SK-N-SH treated with all-trans-retinoic acid at 6 μM for 48 hours (cell line): ENCODE results near the gene TNS4.
A peak's percentile ranks its signal among the peaks of the same experiment; 100 is the strongest.

Experiments used
- ATAC-seq: fragments of 200-7000 bp; cut with Tn5 transposase; 3 replicates; pipeline ENCODE4 v1.9.1; 2020; ENCODE audit warnings: mild to moderate bottlenecking, moderate library complexity
- ARNTL ChIP-seq: fragments of 450-650 bp; formaldehyde crosslinking; IDR thresholded peaks from 2 replicates; pipeline ENCODE4 v1.5.0; 2020; ENCODE audit warnings: low read depth, mild to moderate bottlenecking, moderate library complexity, borderline replicate concordance
- CSDC2 ChIP-seq: fragments of 250-450 bp; sonication (Bioruptor Pico); IDR thresholded peaks from 2 replicates; pipeline ENCODE4 v1.5.0; 2020; ENCODE audit warnings: mild to moderate bottlenecking, moderate library complexity
- ESRRG ChIP-seq: fragments of 250-450 bp; sonication (Bioruptor Pico); IDR thresholded peaks from 2 replicates; pipeline ENCODE4 v1.6.1; 2021; ENCODE audit warnings: mild to moderate bottlenecking
- GLIS3 ChIP-seq: fragments of 250-450 bp; sonication (Bioruptor Pico); IDR thresholded peaks from 2 replicates; pipeline ENCODE4 v1.5.0; 2020; ENCODE audit warnings: mild to moderate bottlenecking, moderate library complexity
- ISL1 ChIP-seq: fragments of 250-450 bp; sonication (Bioruptor Pico); IDR thresholded peaks from 2 replicates; pipeline ENCODE4 v2.1.2; 2022; ENCODE audit warnings: mild to moderate bottlenecking, moderate library complexity
- PPARA ChIP-seq: fragments of 250-450 bp; sonication (Bioruptor Pico); IDR thresholded peaks from 2 replicates; pipeline ENCODE4 v1.5.0; 2020; ENCODE audit warnings: mild to moderate bottlenecking, borderline replicate concordance
- RARB ChIP-seq: fragments of 250-450 bp; sonication (Bioruptor Pico); IDR thresholded peaks from 2 replicates; pipeline ENCODE4 v1.8.0; 2021; ENCODE audit warnings: mild to moderate bottlenecking, moderate library complexity
- SNAI2 ChIP-seq: fragments of 250-450 bp; sonication (Bioruptor Pico); IDR thresholded peaks from 2 replicates; pipeline ENCODE4 v1.5.0; 2020; ENCODE audit warnings: mild to moderate bottlenecking, moderate library complexity
- TCF4 ChIP-seq: fragments of 250-450 bp; sonication (Bioruptor Pico); IDR thresholded peaks from 2 replicates; pipeline ENCODE4 v1.8.0; 2021; ENCODE audit warnings: mild to moderate bottlenecking, moderate library complexity, borderline replicate concordance
- ZC3H10 ChIP-seq: fragments of 250-450 bp; sonication (Bioruptor Pico); IDR thresholded peaks from 2 replicates; pipeline ENCODE4 v1.5.1; 2021; ENCODE audit warnings: mild to moderate bottlenecking, moderate library complexity
- ZFP3 ChIP-seq: fragments of 250-450 bp; sonication (Bioruptor Pico); IDR thresholded peaks from 2 replicates; pipeline ENCODE4 v1.5.0; 2020; ENCODE audit warnings: mild to moderate bottlenecking, moderate library complexity
- ZFP30 ChIP-seq: fragments of 450-650 bp; formaldehyde crosslinking; IDR thresholded peaks from 2 replicates; pipeline ENCODE4 v1.5.0; 2022; ENCODE audit warnings: mild to moderate bottlenecking, moderate library complexity
- ZNF70 ChIP-seq: fragments of 450-650 bp; formaldehyde crosslinking; IDR thresholded peaks from 2 replicates; pipeline ENCODE4 v1.5.0; 2020; ENCODE audit warnings: mild to moderate bottlenecking, moderate library complexity
- ZNF8 ChIP-seq: fragments of 450-650 bp; formaldehyde crosslinking; IDR thresholded peaks from 2 replicates; pipeline ENCODE4 v1.5.0; 2020; ENCODE audit warnings: mild to moderate bottlenecking, moderate library complexity
- TF ChIP-seq, protein P1 (sequence below): fragments of 250-450 bp; sonication (Bioruptor Pico); IDR thresholded peaks from 2 replicates; pipeline ENCODE4 v1.8.0; 2021; ENCODE audit warnings: low read depth, mild to moderate bottlenecking, moderate library complexity, borderline replicate concordance
- TF ChIP-seq, protein P2 (sequence below): fragments of 250-450 bp; sonication (Bioruptor Pico); IDR thresholded peaks from 2 replicates; pipeline ENCODE4 v1.5.1; 2020; ENCODE audit warnings: low read depth, mild to moderate bottlenecking, moderate library complexity
- TF ChIP-seq, protein P3 (sequence below): fragments of 250-450 bp; sonication (Bioruptor Pico); IDR thresholded peaks from 2 replicates; pipeline ENCODE4 v1.5.1; 2021; ENCODE audit warnings: mild to moderate bottlenecking, moderate library complexity
- TF ChIP-seq, protein P4 (sequence below): fragments of 250-450 bp; sonication (Bioruptor Pico); IDR thresholded peaks from 2 replicates; pipeline ENCODE4 v1.8.0; 2020; ENCODE audit warnings: mild to moderate bottlenecking, moderate library complexity, borderline replicate concordance

TNS4 gene

DNA sequence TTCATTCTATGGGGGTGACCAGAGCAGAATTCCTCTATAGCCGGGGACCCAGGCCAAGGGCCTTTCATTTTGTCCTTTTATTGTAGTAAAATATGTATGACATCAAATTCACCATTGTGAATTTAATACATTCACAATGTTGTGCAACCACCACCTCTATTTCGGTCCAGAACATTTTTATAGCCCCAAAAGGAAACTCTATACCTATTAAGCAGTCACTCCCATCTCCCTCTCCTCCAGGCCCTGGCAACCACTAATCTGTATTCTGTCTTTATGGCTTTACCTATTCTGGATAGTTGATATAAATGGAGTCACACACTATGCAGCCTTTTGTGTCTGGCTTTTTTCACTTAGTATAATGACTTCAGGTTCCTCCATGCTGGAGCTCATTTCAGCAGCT lies 9.7 kb upstream of the TNS4 start:
- TF ChIP-seq, protein P1, sequence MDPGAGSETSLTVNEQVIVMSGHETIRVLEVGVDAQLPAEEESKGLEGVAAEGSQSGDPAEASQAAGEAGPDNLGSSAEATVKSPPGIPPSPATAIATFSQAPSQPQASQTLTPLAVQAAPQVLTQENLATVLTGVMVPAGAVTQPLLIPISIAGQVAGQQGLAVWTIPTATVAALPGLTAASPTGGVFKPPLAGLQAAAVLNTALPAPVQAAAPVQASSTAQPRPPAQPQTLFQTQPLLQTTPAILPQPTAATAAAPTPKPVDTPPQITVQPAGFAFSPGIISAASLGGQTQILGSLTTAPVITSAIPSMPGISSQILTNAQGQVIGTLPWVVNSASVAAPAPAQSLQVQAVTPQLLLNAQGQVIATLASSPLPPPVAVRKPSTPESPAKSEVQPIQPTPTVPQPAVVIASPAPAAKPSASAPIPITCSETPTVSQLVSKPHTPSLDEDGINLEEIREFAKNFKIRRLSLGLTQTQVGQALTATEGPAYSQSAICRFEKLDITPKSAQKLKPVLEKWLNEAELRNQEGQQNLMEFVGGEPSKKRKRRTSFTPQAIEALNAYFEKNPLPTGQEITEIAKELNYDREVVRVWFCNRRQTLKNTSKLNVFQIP (CRISPR knock-in tag), result no peak
- TF ChIP-seq, protein P2, sequence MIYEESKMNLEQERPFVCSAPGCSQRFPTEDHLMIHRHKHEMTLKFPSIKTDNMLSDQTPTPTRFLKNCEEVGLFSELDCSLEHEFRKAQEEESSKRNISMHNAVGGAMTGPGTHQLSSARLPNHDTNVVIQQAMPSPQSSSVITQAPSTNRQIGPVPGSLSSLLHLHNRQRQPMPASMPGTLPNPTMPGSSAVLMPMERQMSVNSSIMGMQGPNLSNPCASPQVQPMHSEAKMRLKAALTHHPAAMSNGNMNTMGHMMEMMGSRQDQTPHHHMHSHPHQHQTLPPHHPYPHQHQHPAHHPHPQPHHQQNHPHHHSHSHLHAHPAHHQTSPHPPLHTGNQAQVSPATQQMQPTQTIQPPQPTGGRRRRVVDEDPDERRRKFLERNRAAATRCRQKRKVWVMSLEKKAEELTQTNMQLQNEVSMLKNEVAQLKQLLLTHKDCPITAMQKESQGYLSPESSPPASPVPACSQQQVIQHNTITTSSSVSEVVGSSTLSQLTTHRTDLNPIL (CRISPR knock-in tag), result no peak
- TF ChIP-seq, protein P3, sequence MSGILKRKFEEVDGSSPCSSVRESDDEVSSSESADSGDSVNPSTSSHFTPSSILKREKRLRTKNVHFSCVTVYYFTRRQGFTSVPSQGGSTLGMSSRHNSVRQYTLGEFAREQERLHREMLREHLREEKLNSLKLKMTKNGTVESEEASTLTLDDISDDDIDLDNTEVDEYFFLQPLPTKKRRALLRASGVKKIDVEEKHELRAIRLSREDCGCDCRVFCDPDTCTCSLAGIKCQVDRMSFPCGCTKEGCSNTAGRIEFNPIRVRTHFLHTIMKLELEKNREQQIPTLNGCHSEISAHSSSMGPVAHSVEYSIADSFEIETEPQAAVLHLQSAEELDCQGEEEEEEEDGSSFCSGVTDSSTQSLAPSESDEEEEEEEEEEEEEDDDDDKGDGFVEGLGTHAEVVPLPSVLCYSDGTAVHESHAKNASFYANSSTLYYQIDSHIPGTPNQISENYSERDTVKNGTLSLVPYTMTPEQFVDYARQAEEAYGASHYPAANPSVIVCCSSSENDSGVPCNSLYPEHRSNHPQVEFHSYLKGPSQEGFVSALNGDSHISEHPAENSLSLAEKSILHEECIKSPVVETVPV (CRISPR knock-in tag), result no peak
- TF ChIP-seq ZNF70 (CRISPR knock-in tag) (no peak), ZC3H10 (CRISPR knock-in tag) (no peak), ARNTL (CRISPR knock-in tag) (no peak), ZNF8 (CRISPR knock-in tag) (no peak), RARB (no peak), CSDC2 (no peak), ESRRG (CRISPR knock-in tag) (no peak), SNAI2 (no peak), ISL1 (CRISPR knock-in tag) (no peak), ZFP30 (no peak), PPARA (CRISPR knock-in tag) (no peak), ZFP3 (CRISPR knock-in tag) (no peak)
- no peak; the same call in 2 of the 3 replicates for ATAC-seq

GRCh38 chr17:40510328-40510648 lies 8.9 kb upstream of the TNS4 start:
- TF ChIP-seq TCF4 (CRISPR knock-in tag) (no peak), ZFP3 (CRISPR knock-in tag) (peak; percentile 77)
- peak; percentile 31; the same call in 2 of the 3 replicates for ATAC-seq

GRCh38 chr17:40509626-40510327 lies 8.4 kb upstream of the TNS4 start:
- TF ChIP-seq, protein P1 (CRISPR knock-in tag), result no peak
- TF ChIP-seq ISL1 (CRISPR knock-in tag), result no peak
- TF ChIP-seq TCF4 (CRISPR knock-in tag), result no peak
- TF ChIP-seq, all 23 proteins: peak for 0

GRCh38 chr17:40506786-40507185 lies 5.4 kb upstream of the TNS4 start:
- no peak for ATAC-seq

More at GRCh38 chr17:40509626-40510327, 8.4 kb upstream of the TNS4 start:
- no peak for ATAC-seq

More at GRCh38 chr17:40506786-40507185, 5.4 kb upstream of the TNS4 start:
- TF ChIP-seq PPARA (CRISPR knock-in tag), result no peak
- TF ChIP-seq GLIS3 (CRISPR knock-in tag), result no peak
- TF ChIP-seq, protein P4, sequence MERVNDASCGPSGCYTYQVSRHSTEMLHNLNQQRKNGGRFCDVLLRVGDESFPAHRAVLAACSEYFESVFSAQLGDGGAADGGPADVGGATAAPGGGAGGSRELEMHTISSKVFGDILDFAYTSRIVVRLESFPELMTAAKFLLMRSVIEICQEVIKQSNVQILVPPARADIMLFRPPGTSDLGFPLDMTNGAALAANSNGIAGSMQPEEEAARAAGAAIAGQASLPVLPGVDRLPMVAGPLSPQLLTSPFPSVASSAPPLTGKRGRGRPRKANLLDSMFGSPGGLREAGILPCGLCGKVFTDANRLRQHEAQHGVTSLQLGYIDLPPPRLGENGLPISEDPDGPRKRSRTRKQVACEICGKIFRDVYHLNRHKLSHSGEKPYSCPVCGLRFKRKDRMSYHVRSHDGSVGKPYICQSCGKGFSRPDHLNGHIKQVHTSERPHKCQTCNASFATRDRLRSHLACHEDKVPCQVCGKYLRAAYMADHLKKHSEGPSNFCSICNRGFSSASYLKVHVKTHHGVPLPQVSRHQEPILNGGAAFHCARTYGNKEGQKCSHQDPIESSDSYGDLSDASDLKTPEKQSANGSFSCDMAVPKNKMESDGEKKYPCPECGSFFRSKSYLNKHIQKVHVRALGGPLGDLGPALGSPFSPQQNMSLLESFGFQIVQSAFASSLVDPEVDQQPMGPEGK (CRISPR knock-in tag), result no peak
- TF ChIP-seq SNAI2, result no peak
- TF ChIP-seq TCF4 (CRISPR knock-in tag), result no peak
- no peak for TF ChIP-seq ZC3H10 (CRISPR knock-in tag)
- no peak for TF ChIP-seq ZNF8 (CRISPR knock-in tag)
- no peak for TF ChIP-seq ESRRG (CRISPR knock-in tag)
- TF ChIP-seq, protein P2 (CRISPR knock-in tag), result no peak
- no peak for TF ChIP-seq RARB
- no peak for TF ChIP-seq ZFP3 (CRISPR knock-in tag)
- TF ChIP-seq ZNF70 (CRISPR knock-in tag), result no peak
